Neural progenitor cell (in vitro differentiated cells): Measurements from ENCODE around the gene CSF1R. TPM values are rescaled to one million over a fixed set of nuclear protein-coding genes. Genes with fewer than 3 reads are reported as not detected.

Source experiments
- DNase-seq: peaks from one replicate; pipeline ENCODE4 v3.0.0-alpha.2; 2016; ENCODE audit warnings: low spot score
- H2AFZ ChIP-seq: fragments of 200-600 bp; sonication (generic); replicated peaks from 2 replicates; pipeline ENCODE4 v1.6.1; 2016; ENCODE audit warnings: antibody characterized with exemption
- H3F3A ChIP-seq: fragments of 200-600 bp; sonication (generic); 2 replicates; pipeline ENCODE4 v1.6.1; 2016; ENCODE audit warnings: antibody characterized with exemption, low read depth
- H3K27ac ChIP-seq: fragments of 200-600 bp; sonication (generic); 2 replicates; pipeline ENCODE4 v1.5.1; 2016; ENCODE audit warnings: mild to moderate bottlenecking
- H3K27me3 ChIP-seq: fragments of 200-600 bp; sonication (generic); 2 replicates; pipeline ENCODE4 v1.6.1; 2016; ENCODE audit warnings: mild to moderate bottlenecking, moderate library complexity
- H3K36me3 ChIP-seq: fragments of 200-600 bp; sonication (generic); 2 replicates; pipeline ENCODE4 v1.5.1; 2016
- H3K4me1 ChIP-seq: fragments of 200-600 bp; sonication (generic); 2 replicates; pipeline ENCODE4 v1.6.1; 2016; ENCODE audit warnings: mixed run types
- H3K4me2 ChIP-seq: fragments of 200-600 bp; sonication (generic); 2 replicates; pipeline ENCODE4 v1.6.1; 2016
- H3K4me3 ChIP-seq: fragments of 200-600 bp; sonication (generic); 2 replicates; pipeline ENCODE4 v1.5.1; 2016
- H3K79me2 ChIP-seq: fragments of 200-600 bp; sonication (generic); 2 replicates; pipeline ENCODE4 v1.6.1; 2016; ENCODE audit warnings: low read depth
- H3K9ac ChIP-seq: fragments of 200-600 bp; sonication (generic); 2 replicates; pipeline ENCODE4 v1.6.1; 2016
- H3K9me3 ChIP-seq: fragments of 200-600 bp; sonication (generic); 2 replicates; pipeline ENCODE4 v1.5.1; 2016; ENCODE audit warnings: low read depth
- H4K20me1 ChIP-seq: fragments of 200-600 bp; sonication (generic); 2 replicates; pipeline ENCODE4 v1.6.1; 2016; ENCODE audit warnings: low read depth
- H3K27ac Mint-ChIP-seq: 3 replicates; pipeline ENCODE4 v1.8.0; 2021; ENCODE audit warnings: mixed read lengths
- H3K27me3 Mint-ChIP-seq: 2 replicates; pipeline ENCODE4 v1.8.0; 2022; ENCODE audit warnings: low read depth, mild to moderate bottlenecking, inconsistent platforms, moderate library complexity, mixed read lengths; ENCODE audit not compliant: insufficient read depth
- H3K36me3 Mint-ChIP-seq: 3 replicates; pipeline ENCODE4 v1.8.0; 2021; ENCODE audit warnings: mixed read lengths
- H3K4me1 Mint-ChIP-seq: 3 replicates; pipeline ENCODE4 v1.8.0; 2021; ENCODE audit warnings: mixed read lengths
- H3K4me3 Mint-ChIP-seq: 3 replicates; pipeline ENCODE4 v1.8.0; 2021; ENCODE audit warnings: mild to moderate bottlenecking, moderate library complexity, mixed read lengths
- H3K9me3 Mint-ChIP-seq: 3 replicates; pipeline ENCODE4 v1.8.0; 2020; ENCODE audit warnings: mixed read lengths
- CTCF ChIP-seq: fragments of 200-600 bp; sonication (generic); IDR thresholded peaks from 2 replicates; pipeline ENCODE4 v1.5.1; 2017; ENCODE audit warnings: antibody characterized with exemption, mild to moderate bottlenecking
- EZH2 ChIP-seq: fragments of 200-600 bp; sonication (generic); IDR thresholded peaks from 2 replicates; pipeline ENCODE4 v1.6.1; 2017; ENCODE audit warnings: antibody characterized with exemption, mild to moderate bottlenecking, moderate library complexity
- EZH2phosphoT487 ChIP-seq: fragments of 200-600 bp; sonication (generic); IDR thresholded peaks from 2 replicates; pipeline ENCODE4 v1.6.1; 2017; ENCODE audit warnings: antibody characterized with exemption
- total RNA-seq: library from RNA; depleted of rRNA; stranded (reverse); fragments of >200 nt; gene quantifications from 2 replicates; pipeline ENCODE4 v1.2.3, GENCODE V29; 2015; ENCODE audit warnings: low replicate concordance

CSF1R gene
- total RNA-seq, 1 donor from 2014 or later, result not detected

- H3K27me3 Mint-ChIP-seq, result no peaks in the 10 kb centered on the region
- H3K9ac ChIP-seq, result no peak overlapping the region
- no peak overlapping the region for H2AFZ ChIP-seq
- H3K4me3 Mint-ChIP-seq, result no peak overlapping the region
- no peaks in the 10 kb centered on the region for H3K27me3 ChIP-seq
- no peak overlapping the region for H3K27ac ChIP-seq
- H3K36me3 ChIP-seq, result peaks cover 31% of the 10 kb centered on the region
- H3K4me2 ChIP-seq, result no peak overlapping the region
- H3K79me2 ChIP-seq, result no peaks in the 10 kb centered on the region
- TF ChIP-seq CTCF, result no peak
- TF ChIP-seq EZH2phosphoT487, result no peak
- TF ChIP-seq EZH2, result no peak
- H3F3A ChIP-seq, result no peaks in the 10 kb centered on the region
- H3K9me3 Mint-ChIP-seq, result peaks cover 10% of the 10 kb centered on the region
- peaks cover 52% of the 10 kb centered on the region for H3K36me3 Mint-ChIP-seq
- no peaks in the 10 kb centered on the region for H3K4me1 Mint-ChIP-seq
- H3K4me1 ChIP-seq, result no peaks in the 10 kb centered on the region
- H4K20me1 ChIP-seq, result no peaks in the 10 kb centered on the region
- H3K9me3 ChIP-seq, result no peaks in the 10 kb centered on the region
- H3K27ac Mint-ChIP-seq, result no peak overlapping the region
- DNase-seq, result no peak
- no peak overlapping the region for H3K4me3 ChIP-seq
Measured at GRCh38 chr5:150016537-150016936, 69.8 kb downstream of the CSF1R start.

- peaks cover 31% of the 10 kb centered on the region for H3K36me3 ChIP-seq
- H2AFZ ChIP-seq, result no peak overlapping the region
- no peaks in the 10 kb centered on the region for H3F3A ChIP-seq
- no peaks in the 10 kb centered on the region for H3K27me3 Mint-ChIP-seq
- no peak for TF ChIP-seq CTCF
- no peak for TF ChIP-seq EZH2
- no peak for TF ChIP-seq EZH2phosphoT487
- peaks cover 52% of the 10 kb centered on the region for H3K36me3 Mint-ChIP-seq
- H3K79me2 ChIP-seq, result no peaks in the 10 kb centered on the region
- H3K4me1 Mint-ChIP-seq, result no peaks in the 10 kb centered on the region
- H3K4me2 ChIP-seq, result no peak overlapping the region
- H3K4me3 Mint-ChIP-seq, result no peak overlapping the region
- no peak overlapping the region for H3K27ac ChIP-seq
- H4K20me1 ChIP-seq, result no peaks in the 10 kb centered on the region
- no peak for DNase-seq
- peaks cover 10% of the 10 kb centered on the region for H3K9me3 Mint-ChIP-seq
- no peaks in the 10 kb centered on the region for H3K27me3 ChIP-seq
- no peak overlapping the region for H3K27ac Mint-ChIP-seq
- H3K4me1 ChIP-seq, result no peaks in the 10 kb centered on the region
- no peaks in the 10 kb centered on the region for H3K9me3 ChIP-seq
- H3K9ac ChIP-seq, result no peak overlapping the region
- no peak overlapping the region for H3K4me3 ChIP-seq
Measured at GRCh38 chr5:150015415-150015814, 70.9 kb downstream of the CSF1R start.

GRCh38 chr5:150014456-150014855 is 71.9 kb downstream of the CSF1R start:
- H3K4me3 ChIP-seq, result no peak overlapping the region
- no peak overlapping the region for H2AFZ ChIP-seq
- H3K79me2 ChIP-seq, result no peaks in the 10 kb centered on the region
- H3K9me3 ChIP-seq, result no peaks in the 10 kb centered on the region
- no peak overlapping the region for H3K27ac ChIP-seq
- Mint-ChIP-seq H3K9me3 (peaks cover 10% of the 10 kb centered on the region), H3K27ac (no peak overlapping the region), H3K4me3 (no peak overlapping the region), H3K4me1 (no peaks in the 10 kb centered on the region), H3K36me3 (peaks cover 49% of the 10 kb centered on the region), H3K27me3 (no peaks in the 10 kb centered on the region)
- TF ChIP-seq EZH2phosphoT487 (no peak), CTCF (no peak), EZH2 (no peak)
- H3K4me2 ChIP-seq, result no peak overlapping the region
- no peaks in the 10 kb centered on the region for H3F3A ChIP-seq
- peaks cover 31% of the 10 kb centered on the region for H3K36me3 ChIP-seq
- no peaks in the 10 kb centered on the region for H3K27me3 ChIP-seq
- H3K9ac ChIP-seq, result no peak overlapping the region
- H3K4me1 ChIP-seq, result no peaks in the 10 kb centered on the region
- no peaks in the 10 kb centered on the region for H4K20me1 ChIP-seq
- DNase-seq, result no peak

- Histone ChIP-seq H3K9me3 (no peaks in the 10 kb centered on the region), H3K36me3 (peaks cover 31% of the 10 kb centered on the region), H4K20me1 (no peaks in the 10 kb centered on the region), H3K4me2 (no peak overlapping the region), H3K79me2 (no peaks in the 10 kb centered on the region), H3K27me3 (no peaks in the 10 kb centered on the region), H3K4me3 (no peak overlapping the region), H3F3A (no peaks in the 10 kb centered on the region), H3K4me1 (no peaks in the 10 kb centered on the region), H3K27ac (no peak overlapping the region), H2AFZ (no peak overlapping the region), H3K9ac (no peak overlapping the region)
- H3K4me1 Mint-ChIP-seq, result no peaks in the 10 kb centered on the region
- no peak overlapping the region for H3K27ac Mint-ChIP-seq
- TF ChIP-seq EZH2phosphoT487 (no peak), EZH2 (no peak), CTCF (no peak)
- DNase-seq, result no peak
- no peaks in the 10 kb centered on the region for H3K27me3 Mint-ChIP-seq
- peaks cover 10% of the 10 kb centered on the region for H3K9me3 Mint-ChIP-seq
- peaks cover 49% of the 10 kb centered on the region for H3K36me3 Mint-ChIP-seq
- H3K4me3 Mint-ChIP-seq, result no peak overlapping the region
Measured at GRCh38 chr5:150013931-150014330, 72.4 kb downstream of the CSF1R start.
